IPS-18c (cell line): ENCODE results near the gene DCAF12.
A peak's percentile ranks its signal among the peaks of the same experiment; 100 is the strongest.
"Not testable (repeated sequence)": the region's sequence is repeated elsewhere in the genome, so short reads cannot be mapped to it uniquely, and the experiment has no call there.

Experiments used
- H3K4me3 ChIP-seq: 2 replicates; pipeline ENCODE4 v1.7.0; 2013; ENCODE audit warnings: low read depth, mild to moderate bottlenecking, low read length, moderate library complexity; ENCODE audit not compliant: insufficient read depth
- H3K9me3 ChIP-seq: one replicate; pipeline ENCODE4 v1.6.1; 2013; ENCODE audit warnings: mild to moderate bottlenecking, low read length, moderate library complexity; ENCODE audit not compliant: control insufficient read depth, insufficient read depth

Gene DCAF12

GRCh38 chr9:34126207-34127034 is at the start of gene DCAF12:
TSS of gene DCAF12 (minus strand) at chr9:34126698. CDS start at chr9:34126431, 267 bp downstream.
- Histone ChIP-seq H3K4me3 (peak within 1 kb of the TSS; percentile 94), H3K9me3 (no peaks in the 10 kb centered on the region)

GRCh38 chr9:34176089-34176488 is 49.6 kb upstream of the DCAF12 start:
- no peak overlapping the region for H3K4me3 ChIP-seq
- no peaks in the 10 kb centered on the region for H3K9me3 ChIP-seq

GRCh38 chr9:34171753-34172535 is 45.4 kb upstream of the DCAF12 start:
- Histone ChIP-seq H3K9me3 (no peaks in the 10 kb centered on the region), H3K4me3 (no peak overlapping the region)

- Histone ChIP-seq H3K4me3 (no peak overlapping the region), H3K9me3 (no peaks in the 10 kb centered on the region)
These were observed 43.9 kb upstream of the DCAF12 start for GRCh38 chr9:34170237-34170991.

- no peak overlapping the region for H3K4me3 ChIP-seq
- H3K9me3 ChIP-seq = no peaks in the 10 kb centered on the region
These were observed 42.6 kb upstream of the DCAF12 start for GRCh38 chr9:34169125-34169524.

- H3K4me3 ChIP-seq = no peak overlapping the region
- H3K9me3 ChIP-seq = no peaks in the 10 kb centered on the region
These were observed 36.9 kb upstream of the DCAF12 start for GRCh38 chr9:34163434-34163833.

GRCh38 chr9:34158362-34158869 is 31.9 kb upstream of the DCAF12 start:
- H3K9me3 ChIP-seq = no peaks in the 10 kb centered on the region
- no peak overlapping the region for H3K4me3 ChIP-seq

- H3K9me3 ChIP-seq = no peaks in the 10 kb centered on the region
- H3K4me3 ChIP-seq = no peak overlapping the region
These were observed 31.4 kb upstream of the DCAF12 start for GRCh38 chr9:34157898-34158297.

- Histone ChIP-seq H3K9me3 (no peaks in the 10 kb centered on the region), H3K4me3 (no peak overlapping the region)
These were observed 30.8 kb upstream of the DCAF12 start for GRCh38 chr9:34157318-34157717.

GRCh38 chr9:34154057-34154456 is 27.6 kb upstream of the DCAF12 start:
- no peaks in the 10 kb centered on the region for H3K9me3 ChIP-seq

GRCh38 chr9:34151398-34151797 is 24.9 kb upstream of the DCAF12 start:
- no peaks in the 10 kb centered on the region for H3K9me3 ChIP-seq
- no peak overlapping the region for H3K4me3 ChIP-seq

More at GRCh38 chr9:34154057-34154456, 27.6 kb upstream of the DCAF12 start:
- no peak overlapping the region for H3K4me3 ChIP-seq

- no peaks in the 10 kb centered on the region for H3K9me3 ChIP-seq
- no peak overlapping the region for H3K4me3 ChIP-seq
These were observed 18.7 kb upstream of the DCAF12 start for GRCh38 chr9:34145165-34145564.

- Histone ChIP-seq H3K4me3 (no peak overlapping the region), H3K9me3 (no peaks in the 10 kb centered on the region)
These were observed 16.6 kb upstream of the DCAF12 start for GRCh38 chr9:34143116-34143515.

- Histone ChIP-seq H3K4me3 (no peak overlapping the region), H3K9me3 (peaks cover 4% of the 10 kb centered on the region)
These were observed 14.4 kb upstream of the DCAF12 start for GRCh38 chr9:34140853-34141252.

- peaks cover 4% of the 10 kb centered on the region for H3K9me3 ChIP-seq
- no peak overlapping the region for H3K4me3 ChIP-seq
These were observed 13.1 kb upstream of the DCAF12 start for GRCh38 chr9:34139477-34140146.

GRCh38 chr9:34138644-34139043 is 12.1 kb upstream of the DCAF12 start:
- not testable (repeated sequence) for H3K4me3 ChIP-seq, H3K9me3 ChIP-seq

GRCh38 chr9:34134521-34134920 is 8.0 kb upstream of the DCAF12 start:
- H3K9me3 ChIP-seq = peaks cover 4% of the 10 kb centered on the region
- no peak overlapping the region for H3K4me3 ChIP-seq
